Activated T-cell treated with anti-CD3 and anti-CD28 coated beads, Interleukin-2, amount 50 U/mL, for 48 hours (primary cell): ENCODE results near the gene SMIM12.
A peak's percentile ranks its signal among the peaks of the same experiment; 100 is the strongest.

Experiments used
- DNase-seq, 2 experiments: peaks; one replicate each; pipeline ENCODE4 v3.0.0-alpha.2; 2020

SMIM12 gene

GRCh38 chr1:34859446-34860200 lies at the start of gene SMIM12:
SMIM12 (minus strand) TSS chr1:34859749; CDS start chr1:34855977, 3,772 bp downstream.
- peak; percentile 94 to 95 for DNase-seq

- DNase-seq = no peak
Measured at GRCh38 chr1:34908369-34908768, 48.8 kb upstream of the SMIM12 start.

GRCh38 chr1:34907487-34908090 lies 48.0 kb upstream of the SMIM12 start:
- no peak for DNase-seq

- DNase-seq = no peak
Measured at GRCh38 chr1:34906756-34907155, 47.2 kb upstream of the SMIM12 start.

GRCh38 chr1:34906222-34906621 lies 46.7 kb upstream of the SMIM12 start:
- DNase-seq = no peak

- DNase-seq = no peak
Measured at GRCh38 chr1:34905098-34905459, 45.5 kb upstream of the SMIM12 start.

- no peak for DNase-seq
Measured at GRCh38 chr1:34904236-34905097, 44.9 kb upstream of the SMIM12 start.

- DNase-seq = no peak
Measured at GRCh38 chr1:34901919-34902318, 42.4 kb upstream of the SMIM12 start.

- DNase-seq = no peak
Measured at GRCh38 chr1:34900775-34901502, 41.4 kb upstream of the SMIM12 start.

- DNase-seq = no peak
Measured at GRCh38 chr1:34899906-34900305, 40.4 kb upstream of the SMIM12 start.

GRCh38 chr1:34899471-34899870 lies 39.9 kb upstream of the SMIM12 start:
- DNase-seq = no peak

- DNase-seq = no peak
Measured at GRCh38 chr1:34898330-34898761, 38.8 kb upstream of the SMIM12 start.

- DNase-seq = no peak
Measured at GRCh38 chr1:34896612-34897011, 37.1 kb upstream of the SMIM12 start.

- no peak for DNase-seq
Measured at GRCh38 chr1:34889705-34890104, 30.2 kb upstream of the SMIM12 start.

GRCh38 chr1:34887593-34887992 lies 28.0 kb upstream of the SMIM12 start:
- no peak for DNase-seq

GRCh38 chr1:34885405-34886247 lies 26.1 kb upstream of the SMIM12 start:
- peak; percentile 79 to 82 for DNase-seq

- DNase-seq = peak in 1 of 2 experiments; percentile 20
Measured at GRCh38 chr1:34884961-34885360, 25.4 kb upstream of the SMIM12 start.

- DNase-seq = no peak
Measured at GRCh38 chr1:34884536-34884935, 25.0 kb upstream of the SMIM12 start.

GRCh38 chr1:34879230-34879629 lies 19.7 kb upstream of the SMIM12 start:
- DNase-seq = no peak

- DNase-seq = no peak
Measured at GRCh38 chr1:34876406-34876805, 16.9 kb upstream of the SMIM12 start.

- no peak for DNase-seq
Measured at GRCh38 chr1:34874296-34874952, 14.9 kb upstream of the SMIM12 start.
